HepG2 (cell line): ENCODE results near the gene SCYL1. TPM values are rescaled to one million over a fixed set of nuclear protein-coding genes. Genes with fewer than 3 reads are reported as not detected.
A peak's percentile ranks its signal among the peaks of the same experiment; 100 is the strongest.

ENCODE experiments used
- ADNP ChIP-seq: sonication (generic); formaldehyde crosslinking; IDR thresholded peaks from 2 replicates; pipeline ENCODE4 v1.4.0; 2020; ENCODE audit warnings: missing genetic modification reagents
- BRD4 ChIP-seq: sonication (generic); formaldehyde crosslinking; IDR thresholded peaks from 2 replicates; pipeline ENCODE4 v1.4.0; 2020; ENCODE audit warnings: missing genetic modification reagents
- EP300 ChIP-seq, 3 experiments: sonication (generic) in 1 of 3; formaldehyde crosslinking in 1 of 3; IDR thresholded peaks; 2 replicates each; pipeline versions ENCODE4 v1.5.1 to v1.6.1; 2011 to 2020; ENCODE audit warnings: low read depth in 2 of 3, low read length in 2 of 3, borderline replicate concordance in 1 of 3, improper control_type of control experiment in 1 of 3, mild to moderate bottlenecking in 1 of 3, missing genetic modification reagents in 1 of 3, moderate library complexity in 1 of 3
- FOXA3 ChIP-seq: IDR thresholded peaks from 2 replicates; pipeline ENCODE4 v1.6.1; 2016; ENCODE audit warnings: missing genetic modification reagents, missing compliant biosample characterization
- FOXK2 ChIP-seq: fragments of 450-650 bp; IDR thresholded peaks from 2 replicates; pipeline ENCODE4 v1.6.1; 2016
- KDM4B ChIP-seq: sonication (generic); formaldehyde crosslinking; IDR thresholded peaks from 2 replicates; pipeline ENCODE4 v1.4.0; 2020; ENCODE audit warnings: missing genetic modification reagents
- KLF16 ChIP-seq, 2 experiments: sonication (generic) in 1 of 2; formaldehyde crosslinking in 1 of 2; IDR thresholded peaks; 2 replicates each; pipeline versions ENCODE4 v1.6.1 to v1.8.0; 2016 to 2023; ENCODE audit warnings: missing genetic modification reagents in 2 of 2, missing compliant biosample characterization in 1 of 2
- NCOA5 ChIP-seq: sonication (generic); formaldehyde crosslinking; IDR thresholded peaks from 2 replicates; pipeline ENCODE4 v1.4.0; 2020; ENCODE audit warnings: missing genetic modification reagents
- NFE2L2 ChIP-seq: fragments of 150-350 bp; IDR thresholded peaks from 2 replicates; pipeline ENCODE4 v1.6.1; 2014; ENCODE audit warnings: low read length
- PAX8 ChIP-seq: sonication (generic); formaldehyde crosslinking; IDR thresholded peaks from 2 replicates; pipeline ENCODE4 v1.8.0; 2022; ENCODE audit warnings: mild to moderate bottlenecking, missing genetic modification reagents, borderline replicate concordance
- ZBTB38 ChIP-seq: sonication (generic); formaldehyde crosslinking; IDR thresholded peaks from 2 replicates; pipeline ENCODE4 v1.5.1; 2020; ENCODE audit warnings: mild to moderate bottlenecking, missing genetic modification reagents
- ZNF598 ChIP-seq: sonication (generic); formaldehyde crosslinking; IDR thresholded peaks from 2 replicates; pipeline ENCODE4 v1.5.1; 2020; ENCODE audit warnings: mild to moderate bottlenecking, missing genetic modification reagents, borderline replicate concordance
- ZNF605 ChIP-seq: sonication (generic); formaldehyde crosslinking; IDR thresholded peaks from 2 replicates; pipeline ENCODE4 v1.8.0; 2022; ENCODE audit warnings: mild to moderate bottlenecking, missing genetic modification reagents
- ZNF703 ChIP-seq: sonication (generic); formaldehyde crosslinking; IDR thresholded peaks from 2 replicates; pipeline ENCODE4 v1.5.1; 2020; ENCODE audit warnings: missing genetic modification reagents, mild to moderate bottlenecking, moderate library complexity, borderline replicate concordance
- polyA plus RNA-seq, 8 experiments: library from polyadenylated mRNA; depleted of rRNA in 3 of 8; stranded (reverse) in 7 of 8; unstranded in 1 of 8; fragments of >200 nt; fragmentation: Illumina TruSeq in 4 of 8; extraction: Trizol in 4 of 8; gene quantifications; 2 replicates each; pipeline versions ENCODE4 v1.2.1 to v1.2.3, GENCODE V29; 2011 to 2016; ENCODE audit warnings: low read depth in 4 of 8, missing spikeins in 1 of 8, mixed read lengths in 1 of 8; ENCODE audit not compliant: insufficient read depth in 1 of 8
- total RNA-seq, 5 experiments: library from RNA; depleted of rRNA; stranded (reverse); fragments of >200 nt; fragmentation: Illumina TruSeq; extraction: Trizol; gene quantifications; 2 replicates each; pipeline ENCODE4 v1.2.3, GENCODE V29; 2016; ENCODE audit warnings: low read depth in 1 of 5
- TF ChIP-seq, protein P1 (sequence below): sonication (generic); formaldehyde crosslinking; conservative IDR thresholded peaks from 2 replicates; pipeline ENCODE4 v1.4.0; 2020; ENCODE audit warnings: missing genetic modification reagents
- TF ChIP-seq, protein P2 (sequence below): conservative IDR thresholded peaks from 2 replicates; pipeline ENCODE4 v1.6.1; 2018; ENCODE audit warnings: missing genetic modification reagents
- TF ChIP-seq, protein P3 (sequence below), 2 experiments: sonication (generic) in 1 of 2; formaldehyde crosslinking in 1 of 2; IDR thresholded peaks; 2 replicates each; pipeline versions ENCODE4 v1.5.1 to v1.6.1; 2011 to 2020; ENCODE audit warnings: borderline replicate concordance in 1 of 2, low read depth in 1 of 2, low read length in 1 of 2, mild to moderate bottlenecking in 1 of 2, missing genetic modification reagents in 1 of 2, moderate library complexity in 1 of 2
- TF ChIP-seq, protein P4 (sequence below): sonication (generic); formaldehyde crosslinking; conservative IDR thresholded peaks from 2 replicates; pipeline ENCODE4 v1.8.0; 2022; ENCODE audit warnings: low read depth, missing genetic modification reagents
- TF ChIP-seq, protein P5 (sequence below), 2 experiments: sonication (generic) in 1 of 2; formaldehyde crosslinking in 1 of 2; IDR thresholded peaks; 2 replicates each; pipeline versions ENCODE4 v1.4.0 to v1.6.1; 2018 to 2020; ENCODE audit warnings: missing genetic modification reagents in 2 of 2, borderline replicate concordance in 1 of 2, low read depth in 1 of 2, mild to moderate bottlenecking in 1 of 2, missing biosample characterization in 1 of 2

SCYL1 gene
- total and polyA plus RNA-seq, 2 of the 13 experiments (the other 11 are each of a cell fraction or from before 2014, with no cell fraction given), result 65.9 to 103 TPM

DNA sequence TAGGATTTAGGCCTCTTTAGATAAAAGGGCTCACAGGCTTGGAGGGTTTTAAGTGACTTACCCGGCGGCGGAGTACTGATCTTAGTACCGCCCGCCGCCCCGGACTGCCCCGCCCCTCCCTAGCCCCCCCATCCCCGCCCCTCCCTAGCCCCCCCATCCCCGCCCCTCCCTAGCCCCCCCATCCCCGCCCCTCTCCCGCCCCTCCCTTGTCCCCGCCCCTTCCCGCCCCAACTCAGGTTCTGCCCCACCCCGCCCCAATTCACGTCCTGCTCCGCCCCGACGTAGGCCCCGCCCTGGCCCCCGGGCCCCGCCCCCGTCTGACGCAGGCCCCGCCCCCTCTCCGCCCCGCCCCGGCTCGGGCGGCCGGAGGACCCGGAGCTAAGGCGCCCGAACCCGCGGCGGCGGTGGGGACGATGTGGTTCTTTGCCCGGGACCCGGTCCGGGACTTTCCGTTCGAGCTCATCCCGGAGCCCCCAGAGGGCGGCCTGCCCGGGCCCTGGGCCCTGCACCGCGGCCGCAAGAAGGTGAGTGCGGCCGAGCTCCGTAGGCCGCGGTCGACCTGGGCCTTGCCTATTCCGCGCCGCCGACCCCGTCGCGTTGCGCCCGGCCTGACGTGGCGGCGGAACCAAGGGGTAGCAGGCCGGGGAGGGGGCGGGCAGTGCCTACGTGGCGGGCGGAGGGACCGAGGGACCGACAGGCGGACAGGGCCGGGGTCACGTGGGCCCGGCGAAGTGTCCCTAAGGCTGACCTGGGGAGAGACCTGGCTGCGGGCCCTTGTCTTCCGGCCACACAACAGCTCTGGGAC, at the start of gene SCYL1 (continued):
- TF ChIP-seq, protein P1, sequence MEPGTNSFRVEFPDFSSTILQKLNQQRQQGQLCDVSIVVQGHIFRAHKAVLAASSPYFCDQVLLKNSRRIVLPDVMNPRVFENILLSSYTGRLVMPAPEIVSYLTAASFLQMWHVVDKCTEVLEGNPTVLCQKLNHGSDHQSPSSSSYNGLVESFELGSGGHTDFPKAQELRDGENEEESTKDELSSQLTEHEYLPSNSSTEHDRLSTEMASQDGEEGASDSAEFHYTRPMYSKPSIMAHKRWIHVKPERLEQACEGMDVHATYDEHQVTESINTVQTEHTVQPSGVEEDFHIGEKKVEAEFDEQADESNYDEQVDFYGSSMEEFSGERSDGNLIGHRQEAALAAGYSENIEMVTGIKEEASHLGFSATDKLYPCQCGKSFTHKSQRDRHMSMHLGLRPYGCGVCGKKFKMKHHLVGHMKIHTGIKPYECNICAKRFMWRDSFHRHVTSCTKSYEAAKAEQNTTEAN, result no peak
- TF ChIP-seq, protein P2, sequence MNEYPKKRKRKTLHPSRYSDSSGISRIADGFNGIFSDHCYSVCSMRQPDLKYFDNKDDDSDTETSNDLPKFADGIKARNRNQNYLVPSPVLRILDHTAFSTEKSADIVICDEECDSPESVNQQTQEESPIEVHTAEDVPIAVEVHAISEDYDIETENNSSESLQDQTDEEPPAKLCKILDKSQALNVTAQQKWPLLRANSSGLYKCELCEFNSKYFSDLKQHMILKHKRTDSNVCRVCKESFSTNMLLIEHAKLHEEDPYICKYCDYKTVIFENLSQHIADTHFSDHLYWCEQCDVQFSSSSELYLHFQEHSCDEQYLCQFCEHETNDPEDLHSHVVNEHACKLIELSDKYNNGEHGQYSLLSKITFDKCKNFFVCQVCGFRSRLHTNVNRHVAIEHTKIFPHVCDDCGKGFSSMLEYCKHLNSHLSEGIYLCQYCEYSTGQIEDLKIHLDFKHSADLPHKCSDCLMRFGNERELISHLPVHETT (CRISPR knock-in tag), result 0 out of 2 replicates have a peak, but pooled peaks have one; percentile 37
- TF ChIP-seq BRD4, result no peak
- TF ChIP-seq FOXK2, result no peak
- TF ChIP-seq, protein P3, sequence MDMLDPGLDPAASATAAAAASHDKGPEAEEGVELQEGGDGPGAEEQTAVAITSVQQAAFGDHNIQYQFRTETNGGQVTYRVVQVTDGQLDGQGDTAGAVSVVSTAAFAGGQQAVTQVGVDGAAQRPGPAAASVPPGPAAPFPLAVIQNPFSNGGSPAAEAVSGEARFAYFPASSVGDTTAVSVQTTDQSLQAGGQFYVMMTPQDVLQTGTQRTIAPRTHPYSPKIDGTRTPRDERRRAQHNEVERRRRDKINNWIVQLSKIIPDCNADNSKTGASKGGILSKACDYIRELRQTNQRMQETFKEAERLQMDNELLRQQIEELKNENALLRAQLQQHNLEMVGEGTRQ (IDR thresholded peaks at IDR 0.05; ENCODE audit: low read depth, low read length), result 0 out of 2 replicates have a peak, but pooled peaks have one; percentile 49
- TF ChIP-seq, protein P3 (CRISPR knock-in tag; IDR thresholded peaks at IDR 0.05; ENCODE audit: borderline replicate concordance), result peak; percentile 80; the same call in 1 of the 2 replicates
- no peak for TF ChIP-seq ZNF598 (CRISPR knock-in tag)
- TF ChIP-seq NCOA5 (CRISPR knock-in tag), result no peak
- no peak for TF ChIP-seq EP300 (IDR thresholded peaks at IDR 0.05; ENCODE audit: low read depth in 2 of 2, low read length in 2 of 2)
- TF ChIP-seq EP300 (CRISPR knock-in tag; IDR thresholded peaks at IDR 0.05; ENCODE audit: borderline replicate concordance), result no peak
- TF ChIP-seq KDM4B, result no peak
- TF ChIP-seq, protein P4, sequence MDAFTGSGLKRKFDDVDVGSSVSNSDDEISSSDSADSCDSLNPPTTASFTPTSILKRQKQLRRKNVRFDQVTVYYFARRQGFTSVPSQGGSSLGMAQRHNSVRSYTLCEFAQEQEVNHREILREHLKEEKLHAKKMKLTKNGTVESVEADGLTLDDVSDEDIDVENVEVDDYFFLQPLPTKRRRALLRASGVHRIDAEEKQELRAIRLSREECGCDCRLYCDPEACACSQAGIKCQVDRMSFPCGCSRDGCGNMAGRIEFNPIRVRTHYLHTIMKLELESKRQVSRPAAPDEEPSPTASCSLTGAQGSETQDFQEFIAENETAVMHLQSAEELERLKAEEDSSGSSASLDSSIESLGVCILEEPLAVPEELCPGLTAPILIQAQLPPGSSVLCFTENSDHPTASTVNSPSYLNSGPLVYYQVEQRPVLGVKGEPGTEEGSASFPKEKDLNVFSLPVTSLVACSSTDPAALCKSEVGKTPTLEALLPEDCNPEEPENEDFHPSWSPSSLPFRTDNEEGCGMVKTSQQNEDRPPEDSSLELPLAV (CRISPR knock-in tag), result no peak
- no peak for TF ChIP-seq ZNF703 (CRISPR knock-in tag)
- TF ChIP-seq ZBTB38, result peak; percentile 65; the same call in 1 of the 2 replicates
- no peak for TF ChIP-seq ZNF605
- TF ChIP-seq ADNP (CRISPR knock-in tag), result peak; percentile 48; the same call in 1 of the 2 replicates
- TF ChIP-seq PAX8, result no peak
- TF ChIP-seq KLF16 (CRISPR knock-in tag; IDR thresholded peaks at IDR 0.05), result peak in 1 of 2 experiments; percentile 58; a peak in 1 of 4 replicates
- TF ChIP-seq NFE2L2, result no peak
- no peak for TF ChIP-seq FOXA3 (CRISPR knock-in tag)
- TF ChIP-seq, protein P5, sequence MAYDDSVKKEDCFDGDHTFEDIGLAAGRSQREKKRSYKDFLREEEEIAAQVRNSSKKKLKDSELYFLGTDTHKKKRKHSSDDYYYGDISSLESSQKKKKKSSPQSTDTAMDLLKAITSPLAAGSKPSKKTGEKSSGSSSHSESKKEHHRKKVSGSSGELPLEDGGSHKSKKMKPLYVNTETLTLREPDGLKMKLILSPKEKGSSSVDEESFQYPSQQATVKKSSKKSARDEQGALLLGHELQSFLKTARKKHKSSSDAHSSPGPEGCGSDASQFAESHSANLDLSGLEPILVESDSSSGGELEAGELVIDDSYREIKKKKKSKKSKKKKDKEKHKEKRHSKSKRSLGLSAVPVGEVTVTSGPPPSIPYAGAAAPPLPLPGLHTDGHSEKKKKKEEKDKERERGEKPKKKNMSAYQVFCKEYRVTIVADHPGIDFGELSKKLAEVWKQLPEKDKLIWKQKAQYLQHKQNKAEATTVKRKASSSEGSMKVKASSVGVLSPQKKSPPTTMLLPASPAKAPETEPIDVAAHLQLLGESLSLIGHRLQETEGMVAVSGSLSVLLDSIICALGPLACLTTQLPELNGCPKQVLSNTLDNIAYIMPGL (CRISPR knock-in tag; IDR thresholded peaks at IDR 0.05; ENCODE audit: borderline replicate concordance in 1 of 2, low read depth in 1 of 2), result peak; percentile 59 to 77; a peak in 3 of 4 replicates
